GM21528 (cell line): ENCODE data around the gene NUP160.
"Not testable (repeated sequence)": the region's sequence is repeated elsewhere in the genome, so short reads cannot be mapped to it uniquely, and the experiment has no call there.

Experiments used
- ATAC-seq: cut with Tn5 transposase; IDR thresholded peaks from one replicate; pipeline ENCODE4 v1.9.1; 2021; ENCODE audit warnings: mild to moderate bottlenecking, moderate library complexity; ENCODE audit not compliant: unreplicated experiment, low FRiP score

The NUP160 gene

DNA sequence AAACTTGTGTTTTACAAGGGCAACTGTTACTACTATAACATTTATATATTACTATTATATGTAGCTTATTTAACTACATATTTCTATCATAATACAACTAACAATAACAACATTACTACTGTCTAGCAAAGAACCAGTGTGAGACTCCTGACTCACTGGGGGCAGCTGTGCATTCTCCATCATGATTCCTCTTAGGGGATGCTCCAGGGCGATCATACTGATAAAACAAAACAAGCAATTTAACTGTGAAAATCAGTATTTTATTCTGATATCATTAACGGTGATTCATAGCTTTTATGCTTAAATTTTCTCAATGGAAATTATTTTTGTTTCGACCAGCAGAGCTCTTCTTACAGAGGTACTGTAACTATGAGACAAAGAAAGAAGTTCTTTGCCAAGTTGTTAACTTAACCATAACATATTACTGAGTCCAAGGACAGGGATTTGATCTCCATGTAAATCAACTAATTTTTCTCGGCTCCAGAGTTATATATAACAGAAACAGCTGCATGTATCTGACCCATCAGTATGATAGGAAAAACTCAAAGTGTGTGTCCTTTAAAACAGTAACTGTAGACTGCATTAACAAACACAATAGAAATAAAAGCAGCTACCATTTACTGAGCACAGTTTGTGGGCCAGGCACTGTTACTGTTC, 56.2 kb downstream of the NUP160 start:
- ATAC-seq = no peak

DNA sequence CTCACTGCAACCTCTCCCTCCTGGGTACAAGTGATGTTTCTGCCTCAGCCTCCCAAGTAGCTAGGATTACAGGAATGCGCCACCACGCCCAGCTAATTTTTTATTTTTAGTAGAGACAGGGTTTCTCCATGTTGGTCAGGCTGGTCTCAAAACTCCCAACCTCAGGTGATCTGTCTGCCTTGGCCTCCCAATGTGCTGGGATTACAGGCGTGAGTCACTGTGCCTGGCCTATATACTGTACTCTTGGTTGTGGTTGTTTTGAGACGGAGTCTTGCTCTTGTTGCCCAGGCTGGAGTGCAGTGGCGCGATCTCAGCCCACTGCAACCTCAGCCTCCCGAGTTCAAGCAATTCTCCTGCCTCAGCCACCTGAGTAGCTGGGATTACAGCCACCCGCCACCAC, 58.1 kb downstream of the NUP160 start:
- ATAC-seq = not testable (repeated sequence)

DNA sequence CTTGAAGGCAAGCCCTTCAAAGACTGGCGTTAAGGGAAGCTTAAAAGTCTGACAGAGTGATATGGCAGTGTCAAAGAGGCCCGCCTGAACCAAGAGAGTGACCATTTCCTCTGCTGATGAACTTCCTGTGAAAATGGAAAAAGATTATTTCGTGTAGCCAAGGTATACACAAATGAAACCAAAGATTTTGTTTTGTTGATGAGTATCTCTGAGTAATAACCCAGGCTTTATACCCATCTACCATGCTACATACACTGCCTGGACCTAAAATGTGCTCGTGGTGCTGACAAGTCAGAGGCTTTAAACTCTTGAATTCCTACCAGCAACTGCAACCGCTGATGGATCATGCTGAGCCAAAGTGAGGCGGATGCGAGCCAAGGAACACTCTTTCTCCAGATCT, 60.0 kb downstream of the NUP160 start:
- ATAC-seq = no peak

DNA sequence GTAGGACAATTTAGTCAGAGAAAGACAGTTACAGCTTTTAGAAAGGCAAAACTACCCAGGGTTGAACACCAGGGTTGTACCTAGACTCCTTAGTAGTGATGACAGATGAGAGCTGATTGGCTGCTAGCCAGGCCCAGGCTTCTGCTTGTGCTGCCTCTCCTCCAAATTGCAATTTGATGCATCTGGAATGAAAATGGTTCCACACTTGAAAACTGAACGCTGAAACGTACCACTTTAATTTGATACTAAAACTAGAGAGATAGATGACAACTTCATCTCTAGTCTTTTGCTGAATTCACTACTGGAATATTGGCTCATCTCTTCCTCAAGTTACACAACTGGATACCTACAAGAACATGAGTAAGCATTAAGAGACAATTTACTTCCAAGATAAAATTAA, 61.8 kb downstream of the NUP160 start:
- ATAC-seq = no peak

DNA sequence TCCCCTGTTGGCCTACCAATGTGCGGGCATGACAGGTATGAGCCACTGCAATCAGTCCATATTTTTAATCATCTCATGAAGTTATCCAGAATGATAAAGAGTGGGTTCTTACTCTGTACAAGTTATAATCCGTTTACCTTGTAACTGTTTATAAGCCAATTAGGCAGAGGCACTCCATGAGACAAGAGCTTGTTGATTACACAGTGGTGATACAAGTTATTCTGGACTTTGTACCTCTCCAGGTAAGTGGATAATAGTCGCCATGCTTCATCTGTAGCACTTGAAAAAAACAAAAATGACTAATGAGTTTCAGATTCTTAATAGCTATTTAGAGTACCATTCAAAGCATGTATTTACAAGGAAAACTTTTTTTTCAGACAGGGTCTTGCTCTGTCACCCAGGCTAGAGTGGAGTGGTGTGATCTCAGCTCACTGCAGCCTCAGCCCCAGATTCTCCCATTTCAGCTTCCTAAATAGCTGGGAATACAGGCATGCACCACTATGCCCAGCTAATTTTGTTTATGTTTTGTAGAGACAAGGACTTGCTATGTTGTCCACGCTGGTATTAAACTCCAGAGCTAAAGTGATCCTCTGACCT, 63.3 kb downstream of the NUP160 start:
- no peak for ATAC-seq

DNA sequence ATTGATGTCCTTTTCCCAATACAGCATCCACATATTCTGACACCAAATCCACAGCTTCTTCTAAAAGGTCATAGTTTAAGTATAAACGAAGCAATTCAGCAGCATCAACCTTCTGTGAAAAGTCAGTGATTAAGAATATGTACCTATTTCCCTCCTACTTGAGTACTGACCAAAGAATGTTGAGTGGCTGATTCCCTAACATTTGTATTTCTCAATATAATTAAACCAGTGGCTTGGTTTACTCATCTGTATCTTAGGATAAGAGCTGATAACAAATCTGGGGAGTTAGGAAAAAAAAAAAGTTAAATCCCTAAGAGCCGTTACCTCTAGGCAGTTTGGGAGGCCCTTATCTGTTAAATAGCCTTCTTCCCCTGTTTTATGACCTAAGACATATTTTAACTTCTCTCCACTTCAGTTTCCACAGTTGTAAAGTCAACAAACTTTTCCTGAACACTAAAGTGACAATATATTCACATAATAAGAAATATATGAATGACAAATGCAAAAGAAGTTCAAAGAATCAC, 65.0 kb downstream of the NUP160 start:
- no peak for ATAC-seq

DNA sequence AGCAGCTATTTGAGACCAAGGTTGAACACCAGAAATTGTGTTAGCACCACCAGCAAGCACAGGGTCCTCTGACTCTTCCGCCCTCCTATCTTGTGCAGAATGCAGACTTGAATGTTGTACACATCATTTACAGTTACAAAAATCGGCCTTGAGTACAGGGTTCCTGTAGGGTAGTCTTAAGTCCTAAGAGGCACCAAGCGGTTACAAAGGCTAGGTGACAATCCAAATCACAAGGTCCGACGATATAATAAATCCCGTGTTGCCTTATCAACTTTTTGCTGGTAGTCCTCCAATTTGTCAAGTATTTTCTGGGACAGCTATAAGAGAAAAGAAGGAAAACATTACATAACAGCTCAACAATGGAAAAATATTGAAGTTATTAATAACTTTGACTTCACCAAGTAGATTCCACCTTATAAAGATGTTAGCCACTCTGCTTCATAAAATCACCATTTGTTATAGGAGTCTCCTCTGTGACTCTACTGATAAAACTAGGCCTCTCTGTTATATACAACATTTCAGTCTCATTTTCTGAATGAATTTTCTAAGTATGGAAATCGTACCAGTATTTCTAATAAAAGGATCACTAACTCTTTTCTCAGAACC, 69.2 kb downstream of the NUP160 start:
- ATAC-seq = no peak

DNA sequence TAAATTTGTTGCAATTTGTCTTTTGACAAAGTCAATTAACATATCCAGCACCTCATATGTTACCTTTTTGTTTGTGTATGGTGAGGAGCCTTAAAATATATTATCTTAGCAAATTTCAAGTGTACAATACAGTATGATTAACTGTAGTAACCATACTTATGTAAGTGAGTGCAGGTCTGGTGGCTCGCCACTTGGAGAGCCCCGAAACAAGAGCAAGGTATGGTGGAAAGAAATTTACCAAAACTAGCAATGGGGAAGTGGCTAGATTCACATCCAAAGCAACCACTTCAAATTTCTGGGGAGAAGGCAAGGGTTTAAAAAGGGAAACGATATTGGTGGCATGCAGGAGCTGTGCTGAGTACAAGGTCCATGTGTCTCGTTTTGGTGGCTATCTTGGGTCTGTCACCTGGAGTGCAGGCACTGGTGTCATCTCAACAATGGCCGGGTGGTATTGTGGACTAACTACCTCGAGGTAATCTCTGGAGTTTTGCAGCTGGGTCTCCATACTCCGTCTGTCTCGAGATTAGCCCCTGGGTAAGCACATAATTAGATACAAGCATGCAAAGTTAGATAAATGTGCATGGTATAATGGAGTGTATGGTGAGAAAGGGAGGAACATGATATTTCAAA, 72.8 kb downstream of the NUP160 start:
- ATAC-seq = no peak

DNA sequence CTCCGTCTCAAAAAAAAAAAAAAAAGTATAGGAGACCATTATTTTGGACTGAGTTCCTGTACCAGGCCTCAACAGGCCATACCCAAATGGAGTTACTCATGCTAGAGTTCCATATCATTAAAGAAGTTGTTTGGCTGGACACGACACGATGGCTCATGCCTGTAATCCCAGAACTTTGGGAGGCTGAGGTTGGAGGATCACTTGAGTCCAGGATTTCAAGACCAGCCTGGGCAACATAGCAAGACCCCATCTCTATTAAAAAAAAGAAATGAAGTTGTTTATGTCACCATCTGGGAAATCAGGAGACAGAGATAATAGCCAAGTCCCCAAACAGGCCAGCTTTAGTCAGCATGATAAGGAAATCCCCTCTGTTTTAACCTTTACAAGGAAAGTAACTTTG, 74.3 kb downstream of the NUP160 start:
- ATAC-seq = no peak

DNA sequence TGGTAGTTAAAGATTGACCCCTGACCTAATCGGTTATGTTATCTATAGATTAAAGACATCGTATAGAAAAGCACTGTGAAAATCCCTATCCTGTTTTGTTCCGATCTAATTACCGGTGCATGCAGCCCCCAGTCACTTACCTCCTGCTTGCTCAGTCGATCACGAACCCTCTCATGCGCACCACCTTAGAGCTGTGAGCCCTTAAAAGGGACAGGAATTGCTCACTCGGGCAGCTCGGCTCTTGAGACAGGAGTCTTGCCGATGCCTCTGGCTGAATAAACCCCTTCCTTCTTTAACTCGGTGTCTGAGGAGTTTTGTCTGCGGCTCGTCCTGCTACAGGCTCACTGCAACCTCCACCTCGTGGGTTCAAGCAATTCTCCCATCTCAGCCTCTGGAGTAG, 78.6 kb downstream of the NUP160 start:
- not testable (repeated sequence) for ATAC-seq

DNA sequence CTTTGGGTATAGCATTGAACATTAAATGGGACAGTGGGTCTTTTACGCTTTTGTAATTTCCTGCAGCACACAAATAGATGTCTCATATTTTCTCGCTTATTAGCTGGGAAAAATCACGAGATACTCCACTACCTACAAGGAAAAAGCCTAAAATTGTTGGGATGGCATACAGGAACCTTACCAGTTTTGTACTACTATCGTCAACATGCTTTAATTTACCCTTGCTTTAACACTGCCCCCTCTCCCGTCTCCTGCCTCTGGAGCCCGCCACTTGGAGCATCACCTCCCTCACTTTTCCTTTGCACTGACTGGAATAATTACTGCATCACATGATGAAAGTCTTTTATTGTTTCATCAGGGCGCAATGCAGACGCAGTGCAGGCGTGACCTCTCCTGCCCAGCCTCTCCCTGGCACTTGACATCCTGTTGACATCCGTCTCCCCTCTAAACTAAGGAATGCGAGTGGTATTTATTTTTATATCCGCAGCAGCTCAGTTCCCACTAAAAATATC, 80.0 kb downstream of the NUP160 start:
- ATAC-seq = no peak

DNA sequence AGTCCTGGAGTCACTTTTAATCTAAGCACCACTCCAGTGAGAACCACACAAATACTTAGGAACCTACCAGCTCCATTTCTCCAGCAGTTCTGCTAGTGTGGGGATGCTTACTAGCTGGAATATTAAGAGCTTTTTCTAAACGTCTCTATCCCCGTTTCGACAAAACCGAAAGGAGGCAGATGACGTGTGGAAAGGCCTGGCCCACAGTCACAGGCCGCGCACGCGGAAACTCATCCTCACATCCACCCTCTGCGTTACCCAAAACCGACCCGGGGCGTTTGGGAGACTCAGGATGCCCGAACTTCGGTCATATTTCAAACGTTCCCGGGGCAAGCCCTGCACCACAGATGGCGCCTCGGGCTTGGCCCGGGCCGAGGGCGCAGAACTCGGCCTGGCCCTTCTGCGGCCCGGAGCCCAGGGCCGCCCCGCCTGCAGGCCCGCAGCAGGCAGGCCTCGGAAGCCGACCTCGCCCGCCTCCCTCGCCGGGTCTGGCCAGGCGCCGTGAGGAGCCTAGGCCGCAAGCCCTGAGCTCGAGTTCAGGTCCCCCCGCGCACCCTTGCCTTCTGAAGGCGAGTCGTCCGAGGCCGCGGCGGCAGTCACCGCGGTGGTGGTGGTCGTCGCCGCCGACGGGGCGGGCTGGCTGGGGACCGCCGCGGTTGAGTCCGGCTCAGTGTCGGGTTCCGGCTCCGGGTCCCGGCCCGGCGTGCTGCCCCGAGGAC, 81.5 kb downstream of the NUP160 start:
- peak; percentile 43 for ATAC-seq

DNA sequence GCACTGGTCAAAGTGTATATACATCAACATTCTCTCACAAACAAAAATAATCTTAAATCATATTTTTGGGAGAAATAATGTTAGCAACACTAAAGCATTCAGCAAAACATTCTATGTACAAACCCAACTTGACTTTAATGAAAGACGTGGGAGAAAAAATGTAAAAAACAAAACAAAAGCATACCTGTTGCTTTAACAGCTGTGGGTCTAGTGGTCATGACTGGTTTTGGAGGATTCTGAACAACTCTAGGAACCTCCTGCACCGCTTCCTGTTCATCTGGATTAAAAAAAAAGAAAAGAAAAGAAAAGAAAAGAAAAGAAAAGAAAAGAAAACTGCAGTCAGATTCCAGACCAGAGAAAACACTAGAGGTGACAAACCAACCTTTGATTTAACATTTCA, 83.1 kb downstream of the NUP160 start:
- no peak for ATAC-seq

DNA sequence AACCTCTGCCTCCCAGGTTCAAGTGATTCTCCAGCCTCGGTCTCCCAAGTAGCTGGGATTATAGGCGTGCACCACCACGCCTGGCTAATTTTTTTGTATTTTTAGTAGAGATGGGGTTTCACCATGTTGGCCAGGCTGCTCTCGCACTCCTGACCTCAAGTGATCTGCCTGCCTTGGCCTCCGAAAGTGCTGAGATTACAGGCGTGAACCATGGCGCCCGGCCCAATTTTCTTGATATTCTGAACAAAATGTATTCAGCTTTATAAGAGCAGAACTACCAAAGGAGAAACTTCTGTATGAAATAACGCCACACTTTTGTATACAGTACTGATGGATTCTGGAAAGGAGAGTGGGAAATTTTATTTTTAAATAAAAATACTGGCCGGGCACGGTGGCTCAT, 88.9 kb downstream of the NUP160 start:
- not testable (repeated sequence) for ATAC-seq

DNA sequence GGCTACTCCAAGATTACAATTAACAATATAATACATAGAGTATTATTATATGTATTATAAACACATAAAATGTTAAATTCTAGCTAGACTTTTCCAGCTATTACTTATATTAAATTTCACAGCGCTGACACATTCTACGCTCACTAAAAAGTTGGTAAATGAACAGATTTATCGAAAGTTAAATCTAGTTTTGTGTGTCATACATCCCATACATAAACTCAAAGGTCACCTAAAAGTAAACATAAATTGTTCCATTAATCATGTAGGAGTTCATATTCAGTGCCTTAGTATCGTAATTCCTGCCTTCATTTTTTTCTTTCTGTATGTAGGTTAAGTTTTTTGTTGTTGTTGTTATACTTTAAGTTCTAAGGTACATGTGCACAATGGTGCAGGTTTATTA, 91.9 kb downstream of the NUP160 start:
- ATAC-seq = no peak

DNA sequence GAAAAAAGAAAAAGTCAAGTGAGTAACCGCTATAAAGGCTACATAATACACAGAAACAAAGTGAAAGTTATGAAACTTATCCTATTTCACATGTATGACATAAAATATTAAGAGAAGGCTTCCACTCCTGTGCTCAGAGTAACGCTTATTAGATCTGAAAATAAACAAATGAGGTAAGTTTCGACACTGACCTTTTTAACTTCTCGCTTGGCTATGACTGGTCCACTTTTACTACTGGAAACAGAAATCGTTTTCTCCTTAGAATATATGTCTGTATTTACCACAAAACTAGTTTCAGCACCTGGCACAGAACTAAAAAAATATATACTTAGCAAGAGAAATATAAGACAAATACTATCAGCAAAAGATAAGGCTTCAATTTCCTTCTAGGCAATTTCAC, 97.4 kb downstream of the NUP160 start:
- ATAC-seq = no peak

DNA sequence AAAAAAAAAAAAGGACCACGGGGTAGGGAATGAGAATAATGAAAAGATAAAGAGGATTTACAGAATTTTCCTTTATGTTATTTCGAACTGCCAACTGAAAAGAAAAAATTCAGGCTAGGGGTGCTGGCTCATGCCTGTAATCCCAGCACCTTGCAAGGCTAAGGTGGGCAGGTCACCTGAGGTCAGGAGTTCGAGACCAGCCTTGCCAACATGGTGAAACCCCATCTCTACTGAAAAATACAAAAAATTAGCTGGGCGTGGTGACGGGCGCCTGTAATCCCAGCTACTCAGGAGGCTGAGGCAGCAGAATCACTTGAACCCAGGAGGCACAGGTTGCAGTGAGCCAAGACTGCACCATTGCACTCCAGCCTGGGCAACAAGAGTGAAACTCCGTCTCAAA, 105.7 kb downstream of the NUP160 start:
- not testable (repeated sequence) for ATAC-seq

DNA sequence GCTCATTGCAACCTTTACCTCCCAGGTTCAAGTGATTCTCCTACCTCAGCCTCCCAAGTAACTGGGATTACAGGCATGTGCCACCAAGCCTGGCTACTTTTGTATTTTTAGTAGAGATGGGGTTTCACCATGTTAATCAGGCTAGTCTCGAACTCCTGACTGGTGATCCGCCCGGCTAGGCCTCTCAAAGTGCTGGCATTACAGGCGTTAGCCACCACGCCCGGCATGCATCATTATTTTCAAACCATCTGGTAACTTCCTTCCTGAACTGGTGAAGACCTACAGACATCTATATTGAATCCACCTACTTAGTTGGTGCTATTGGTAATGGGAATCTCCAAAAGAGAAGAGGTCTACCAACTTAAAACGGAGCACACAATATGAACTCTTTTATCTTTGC, 110.3 kb downstream of the NUP160 start:
- not testable (repeated sequence) for ATAC-seq

DNA sequence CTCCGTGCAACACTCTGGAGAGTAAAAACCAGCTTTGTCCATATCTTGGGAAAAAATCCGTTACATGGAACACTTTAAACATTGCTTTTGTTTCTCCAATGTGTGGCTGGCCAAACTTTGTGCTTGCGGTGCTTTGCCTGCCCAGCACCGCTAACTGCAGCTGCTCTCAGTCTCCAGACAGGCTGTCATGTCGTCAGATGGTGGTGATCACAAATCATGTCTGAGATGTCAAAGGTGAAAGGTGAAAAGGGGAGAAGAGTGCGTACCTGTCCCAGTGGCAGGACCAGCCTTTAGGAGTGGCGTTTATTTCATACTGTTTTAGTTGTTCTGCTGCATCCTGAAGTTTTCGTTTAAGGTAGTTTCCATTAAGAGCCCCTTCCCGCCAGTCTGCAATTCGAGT, 115.9 kb downstream of the NUP160 start:
- no peak for ATAC-seq

DNA sequence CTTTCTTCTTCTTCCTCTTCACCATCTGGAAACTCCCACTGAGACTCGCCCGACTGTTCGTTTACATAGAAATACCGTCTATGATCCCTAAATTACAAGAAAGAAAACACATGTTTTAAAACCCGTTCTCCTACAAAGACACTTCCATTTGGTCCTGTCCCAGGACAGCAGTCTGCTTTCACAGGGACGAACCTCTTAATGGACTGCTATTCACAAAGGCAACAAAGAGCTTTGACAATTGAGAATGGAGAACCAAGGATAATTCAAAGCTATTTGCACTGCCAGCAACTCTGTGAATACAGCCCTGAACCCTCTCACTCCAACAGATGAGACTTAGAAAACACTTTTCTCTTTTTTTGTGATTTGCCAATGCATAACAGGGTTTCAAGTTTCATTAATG, 116.7 kb downstream of the NUP160 start:
- ATAC-seq = no peak
